ENCODE measurements around the gene TBC1D4. TPM values are rescaled to one million over a fixed set of nuclear protein-coding genes. Genes with fewer than 3 reads are reported as not detected.

Gene TBC1D4
- total and polyA plus RNA-seq, 2 experiments from 2014 or later, result 18.7 to 38.2 TPM

DNA sequence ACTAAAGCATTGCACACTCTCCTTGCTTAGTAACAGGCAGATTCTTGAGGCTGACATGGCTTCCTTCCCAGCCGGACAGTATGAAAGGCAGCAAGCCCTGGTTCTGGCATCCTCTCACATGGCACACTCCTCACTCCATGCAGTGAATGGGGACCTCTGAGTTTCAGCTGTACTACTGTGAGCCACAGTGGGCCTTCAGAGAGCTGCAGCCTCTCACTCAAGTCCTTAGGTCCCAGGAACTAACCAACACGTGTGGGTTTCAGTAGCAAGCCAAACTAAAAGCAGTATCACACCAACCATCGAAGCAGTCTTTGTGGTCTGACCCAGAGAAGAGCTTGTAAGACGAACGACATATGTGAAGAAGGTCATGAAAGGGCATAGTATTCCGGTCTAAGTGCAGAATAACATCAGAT, 128.2 kb downstream of the TBC1D4 start:
- no peaks in the 10 kb centered on the region for H3K27me3 Mint-ChIP-seq (ENCODE audit: insufficient read depth, low read depth, poor library complexity)
- Histone ChIP-seq H3K9me2 (ENCODE audit: insufficient read depth) (no peaks in the 10 kb centered on the region), H3K4me2 (no peak overlapping the region), H3K79me2 (replicated peaks; ENCODE audit: insufficient read depth) (no peaks in the 10 kb centered on the region), H2AFZ (no peak overlapping the region), H3K4me3 (no peak overlapping the region), H3K27me3 (ENCODE audit: insufficient read depth) (no peaks in the 10 kb centered on the region), H3K36me3 (ENCODE audit: insufficient read depth) (no peaks in the 10 kb centered on the region), H3F3A (replicated peaks; ENCODE audit: low read depth) (no peaks in the 10 kb centered on the region), H3K4me1 (ENCODE audit: insufficient read depth) (no peaks in the 10 kb centered on the region), H3K27ac (ENCODE audit: low read depth) (no peak overlapping the region), H4K20me1 (replicated peaks; ENCODE audit: insufficient read depth) (no peaks in the 10 kb centered on the region)
- no peak for ATAC-seq
- no peak for DNase-seq (ENCODE audit: low spot score)
- H3K4me1 Mint-ChIP-seq, result peaks cover 11% of the 10 kb centered on the region; the same call in 2 of the 3 replicates
- H3K27ac Mint-ChIP-seq, result no peak overlapping the region
- TF ChIP-seq, protein P1, sequence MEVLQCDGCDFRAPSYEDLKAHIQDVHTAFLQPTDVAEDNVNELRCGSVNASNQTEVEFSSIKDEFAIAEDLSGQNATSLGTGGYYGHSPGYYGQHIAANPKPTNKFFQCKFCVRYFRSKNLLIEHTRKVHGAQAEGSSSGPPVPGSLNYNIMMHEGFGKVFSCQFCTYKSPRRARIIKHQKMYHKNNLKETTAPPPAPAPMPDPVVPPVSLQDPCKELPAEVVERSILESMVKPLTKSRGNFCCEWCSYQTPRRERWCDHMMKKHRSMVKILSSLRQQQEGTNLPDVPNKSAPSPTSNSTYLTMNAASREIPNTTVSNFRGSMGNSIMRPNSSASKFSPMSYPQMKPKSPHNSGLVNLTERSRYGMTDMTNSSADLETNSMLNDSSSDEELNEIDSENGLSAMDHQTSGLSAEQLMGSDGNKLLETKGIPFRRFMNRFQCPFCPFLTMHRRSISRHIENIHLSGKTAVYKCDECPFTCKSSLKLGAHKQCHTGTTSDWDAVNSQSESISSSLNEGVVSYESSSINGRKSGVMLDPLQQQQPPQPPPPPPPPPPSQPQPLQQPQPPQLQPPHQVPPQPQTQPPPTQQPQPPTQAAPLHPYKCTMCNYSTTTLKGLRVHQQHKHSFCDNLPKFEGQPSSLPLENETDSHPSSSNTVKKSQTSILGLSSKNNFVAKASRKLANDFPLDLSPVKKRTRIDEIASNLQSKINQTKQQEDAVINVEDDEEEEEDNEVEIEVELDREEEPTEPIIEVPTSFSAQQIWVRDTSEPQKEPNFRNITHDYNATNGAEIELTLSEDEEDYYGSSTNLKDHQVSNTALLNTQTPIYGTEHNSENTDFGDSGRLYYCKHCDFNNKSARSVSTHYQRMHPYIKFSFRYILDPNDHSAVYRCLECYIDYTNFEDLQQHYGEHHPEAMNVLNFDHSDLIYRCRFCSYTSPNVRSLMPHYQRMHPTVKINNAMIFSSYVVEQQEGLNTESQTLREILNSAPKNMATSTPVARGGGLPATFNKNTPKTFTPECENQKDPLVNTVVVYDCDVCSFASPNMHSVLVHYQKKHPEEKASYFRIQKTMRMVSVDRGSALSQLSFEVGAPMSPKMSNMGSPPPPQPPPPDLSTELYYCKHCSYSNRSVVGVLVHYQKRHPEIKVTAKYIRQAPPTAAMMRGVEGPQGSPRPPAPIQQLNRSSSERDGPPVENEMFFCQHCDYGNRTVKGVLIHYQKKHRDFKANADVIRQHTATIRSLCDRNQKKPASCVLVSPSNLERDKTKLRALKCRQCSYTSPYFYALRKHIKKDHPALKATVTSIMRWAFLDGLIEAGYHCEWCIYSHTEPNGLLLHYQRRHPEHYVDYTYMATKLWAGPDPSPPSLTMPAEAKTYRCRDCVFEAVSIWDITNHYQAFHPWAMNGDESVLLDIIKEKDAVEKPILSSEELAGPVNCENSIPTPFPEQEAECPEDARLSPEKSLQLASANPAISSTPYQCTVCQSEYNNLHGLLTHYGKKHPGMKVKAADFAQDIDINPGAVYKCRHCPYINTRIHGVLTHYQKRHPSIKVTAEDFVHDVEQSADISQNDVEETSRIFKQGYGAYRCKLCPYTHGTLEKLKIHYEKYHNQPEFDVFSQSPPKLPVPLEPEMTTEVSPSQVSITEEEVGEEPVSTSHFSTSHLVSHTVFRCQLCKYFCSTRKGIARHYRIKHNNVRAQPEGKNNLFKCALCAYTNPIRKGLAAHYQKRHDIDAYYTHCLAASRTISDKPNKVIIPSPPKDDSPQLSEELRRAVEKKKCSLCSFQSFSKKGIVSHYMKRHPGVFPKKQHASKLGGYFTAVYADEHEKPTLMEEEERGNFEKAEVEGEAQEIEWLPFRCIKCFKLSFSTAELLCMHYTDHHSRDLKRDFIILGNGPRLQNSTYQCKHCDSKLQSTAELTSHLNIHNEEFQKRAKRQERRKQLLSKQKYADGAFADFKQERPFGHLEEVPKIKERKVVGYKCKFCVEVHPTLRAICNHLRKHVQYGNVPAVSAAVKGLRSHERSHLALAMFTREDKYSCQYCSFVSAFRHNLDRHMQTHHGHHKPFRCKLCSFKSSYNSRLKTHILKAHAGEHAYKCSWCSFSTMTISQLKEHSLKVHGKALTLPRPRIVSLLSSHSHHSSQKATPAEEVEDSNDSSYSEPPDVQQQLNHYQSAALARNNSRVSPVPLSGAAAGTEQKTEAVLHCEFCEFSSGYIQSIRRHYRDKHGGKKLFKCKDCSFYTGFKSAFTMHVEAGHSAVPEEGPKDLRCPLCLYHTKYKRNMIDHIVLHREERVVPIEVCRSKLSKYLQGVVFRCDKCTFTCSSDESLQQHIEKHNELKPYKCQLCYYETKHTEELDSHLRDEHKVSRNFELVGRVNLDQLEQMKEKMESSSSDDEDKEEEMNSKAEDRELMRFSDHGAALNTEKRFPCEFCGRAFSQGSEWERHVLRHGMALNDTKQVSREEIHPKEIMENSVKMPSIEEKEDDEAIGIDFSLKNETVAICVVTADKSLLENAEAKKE (CRISPR knock-in tag; IDR thresholded peaks at IDR 0.05), result no peak
- no peak for TF ChIP-seq POLR2AphosphoS5 (IDR thresholded peaks at IDR 0.05; ENCODE audit: low read depth)
- TF ChIP-seq CREB1 (CRISPR knock-in tag; IDR thresholded peaks at IDR 0.05; ENCODE audit: low read depth), result no peak
- TF ChIP-seq, protein P2, sequence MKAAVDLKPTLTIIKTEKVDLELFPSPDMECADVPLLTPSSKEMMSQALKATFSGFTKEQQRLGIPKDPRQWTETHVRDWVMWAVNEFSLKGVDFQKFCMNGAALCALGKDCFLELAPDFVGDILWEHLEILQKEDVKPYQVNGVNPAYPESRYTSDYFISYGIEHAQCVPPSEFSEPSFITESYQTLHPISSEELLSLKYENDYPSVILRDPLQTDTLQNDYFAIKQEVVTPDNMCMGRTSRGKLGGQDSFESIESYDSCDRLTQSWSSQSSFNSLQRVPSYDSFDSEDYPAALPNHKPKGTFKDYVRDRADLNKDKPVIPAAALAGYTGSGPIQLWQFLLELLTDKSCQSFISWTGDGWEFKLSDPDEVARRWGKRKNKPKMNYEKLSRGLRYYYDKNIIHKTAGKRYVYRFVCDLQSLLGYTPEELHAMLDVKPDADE (IDR thresholded peaks at IDR 0.05), result no peak
- no peak for TF ChIP-seq ZNF114 (CRISPR knock-in tag; IDR thresholded peaks at IDR 0.05)
- TF ChIP-seq, protein P3, sequence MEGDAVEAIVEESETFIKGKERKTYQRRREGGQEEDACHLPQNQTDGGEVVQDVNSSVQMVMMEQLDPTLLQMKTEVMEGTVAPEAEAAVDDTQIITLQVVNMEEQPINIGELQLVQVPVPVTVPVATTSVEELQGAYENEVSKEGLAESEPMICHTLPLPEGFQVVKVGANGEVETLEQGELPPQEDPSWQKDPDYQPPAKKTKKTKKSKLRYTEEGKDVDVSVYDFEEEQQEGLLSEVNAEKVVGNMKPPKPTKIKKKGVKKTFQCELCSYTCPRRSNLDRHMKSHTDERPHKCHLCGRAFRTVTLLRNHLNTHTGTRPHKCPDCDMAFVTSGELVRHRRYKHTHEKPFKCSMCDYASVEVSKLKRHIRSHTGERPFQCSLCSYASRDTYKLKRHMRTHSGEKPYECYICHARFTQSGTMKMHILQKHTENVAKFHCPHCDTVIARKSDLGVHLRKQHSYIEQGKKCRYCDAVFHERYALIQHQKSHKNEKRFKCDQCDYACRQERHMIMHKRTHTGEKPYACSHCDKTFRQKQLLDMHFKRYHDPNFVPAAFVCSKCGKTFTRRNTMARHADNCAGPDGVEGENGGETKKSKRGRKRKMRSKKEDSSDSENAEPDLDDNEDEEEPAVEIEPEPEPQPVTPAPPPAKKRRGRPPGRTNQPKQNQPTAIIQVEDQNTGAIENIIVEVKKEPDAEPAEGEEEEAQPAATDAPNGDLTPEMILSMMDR (conservative IDR thresholded peaks at IDR 0.05; ENCODE audit: low read depth in 2 of 2), result no peak
- H3K36me3 Mint-ChIP-seq (ENCODE audit: low read depth), result peaks cover 34% of the 10 kb centered on the region
- H3K9me3 Mint-ChIP-seq, result no peaks in the 10 kb centered on the region; the same call in 2 of the 3 replicates
- H3K4me3 Mint-ChIP-seq, result no peak overlapping the region
